Fibroblast of mammary gland (primary cell): ENCODE data around the gene C21orf91.

ENCODE experiments used
- DNase-seq: peaks from one replicate; pipeline ENCODE4 v3.0.0-alpha.2; 2010; ENCODE audit warnings: low read depth
- H3K4me3 ChIP-seq: 2 replicates; pipeline ENCODE4 v1.5.1; 2011; ENCODE audit warnings: low read depth, mild to moderate bottlenecking, low read length, moderate library complexity; ENCODE audit not compliant: control insufficient read depth
- CTCF ChIP-seq: conservative IDR thresholded peaks from 2 replicates; pipeline ENCODE4 v1.5.1; 2011; ENCODE audit warnings: low read depth, low read length, inconsistent platforms; ENCODE audit not compliant: control insufficient read depth, insufficient read depth

C21orf91 gene

GRCh38 chr21:17757671-17758070 lies 61.5 kb downstream of the C21orf91 start:
- no peak for TF ChIP-seq CTCF
- DNase-seq, result no peak
- no peak overlapping the region for H3K4me3 ChIP-seq

- no peak for DNase-seq
- H3K4me3 ChIP-seq, result no peak overlapping the region
- no peak for TF ChIP-seq CTCF
Observed at GRCh38 chr21:17753736-17754135, 65.4 kb downstream of the C21orf91 start.

GRCh38 chr21:17752171-17752570 lies 67.0 kb downstream of the C21orf91 start:
- no peak for TF ChIP-seq CTCF
- no peak overlapping the region for H3K4me3 ChIP-seq
- no peak for DNase-seq

- H3K4me3 ChIP-seq, result no peak overlapping the region
- TF ChIP-seq CTCF, result no peak
- DNase-seq, result no peak
Observed at GRCh38 chr21:17746920-17747319, 72.2 kb downstream of the C21orf91 start.

- TF ChIP-seq CTCF, result no peak
- H3K4me3 ChIP-seq, result no peak overlapping the region
- no peak for DNase-seq
Observed at GRCh38 chr21:17745086-17745485, 74.1 kb downstream of the C21orf91 start.

GRCh38 chr21:17742940-17743592 lies 76.1 kb downstream of the C21orf91 start:
- TF ChIP-seq CTCF, result no peak
- DNase-seq, result no peak
- H3K4me3 ChIP-seq, result no peak overlapping the region

- no peak for DNase-seq
- no peak overlapping the region for H3K4me3 ChIP-seq
- TF ChIP-seq CTCF, result no peak
Observed at GRCh38 chr21:17742181-17742580, 77.0 kb downstream of the C21orf91 start.
